Body of pancreas (tissue), 4 donors: Measurements from ENCODE around the gene APOL2. TPM values are rescaled to one million over a fixed set of nuclear protein-coding genes. Genes with fewer than 3 reads are reported as not detected.
"Not testable (repeated sequence)": the region's sequence is repeated elsewhere in the genome, so short reads cannot be mapped to it uniquely, and the experiment has no call there.

Experiments used
- ATAC-seq: fragments of 150-250 bp; one replicate; pipeline ENCODE4 v1.9.1; 2016
- DNase-seq, 4 donors: peaks; one replicate each; pipeline ENCODE4 v3.0.0-alpha.2; 2019
- H3K27ac ChIP-seq, 4 donors: fragments of 200-600 bp; sonication (generic); 1 replicate in 3 of 4; 2 replicates in 1 of 4; pipeline versions ENCODE4 v1.5.1 to v1.6.1; 2016 to 2019; ENCODE audit warnings: mild to moderate bottlenecking in 1 of 4, mixed read lengths in 1 of 4, moderate library complexity in 1 of 4
- H3K27me3 ChIP-seq, 2 donors: fragments of 200-600 bp; sonication (generic); one replicate each; pipeline ENCODE4 v1.6.0; 2016; ENCODE audit warnings: mild to moderate bottlenecking in 1 of 2
- H3K36me3 ChIP-seq, 2 donors: fragments of 200-600 bp; sonication (generic); replicated peaks in 1 of 2; 2 replicates each; pipeline ENCODE4 v1.5.1; 2016; ENCODE audit warnings: low read depth in 2 of 2; ENCODE audit not compliant: insufficient read depth in 1 of 2
- H3K4me1 ChIP-seq: fragments of 200-600 bp; sonication (generic); one replicate; pipeline ENCODE4 v1.6.0; 2016
- H3K4me3 ChIP-seq, 2 donors: fragments of 200-600 bp; sonication (generic); 1 replicate in 1 of 2; 2 replicates in 1 of 2; pipeline ENCODE4 v1.5.1; 2016 to 2019
- H3K9me3 ChIP-seq, 3 donors: fragments of 200-600 bp; sonication (generic); 1 replicate in 2 of 3; 2 replicates in 1 of 3; pipeline ENCODE4 v1.5.1; 2016
- POLR2A ChIP-seq, 3 donors: fragments of 450-650 bp; IDR thresholded peaks; one replicate each; pipeline ENCODE4 v1.6.1; 2016; ENCODE audit warnings: antibody characterized with exemption in 3 of 3, mild to moderate bottlenecking in 2 of 3
- WGBS, 2 donors: methylation state at CpG; one replicate each; pipeline ENCODE4 v1.1.5; 2017; 5-methylcytosine and 5-hydroxymethylcytosine counted together
- intact Hi-C: fragments of 100-400 bp; cut with DNase I; formaldehyde crosslinking; loops from one replicate; pipeline ENCODE4 v1.15.1; 2023
- total RNA-seq, 2 donors: library from RNA; depleted of rRNA; stranded (reverse); fragments of >200 nt; gene quantifications; one replicate each; pipeline ENCODE4 v1.1.0, GENCODE V29; 2016
- TF ChIP-seq, protein P1 (sequence below), 7 experiments: fragments of 450-650 bp in 4 of 7; fragments of 200-600 bp in 3 of 7; sonication (generic) in 3 of 7; IDR thresholded peaks; one replicate each; pipeline ENCODE4 v1.5.1; 2016 to 2019; ENCODE audit warnings: antibody characterized with exemption in 7 of 7

The APOL2 gene
- total RNA-seq, 2 donors from 2014 or later = 13.5 to 19.1 TPM

DNA sequence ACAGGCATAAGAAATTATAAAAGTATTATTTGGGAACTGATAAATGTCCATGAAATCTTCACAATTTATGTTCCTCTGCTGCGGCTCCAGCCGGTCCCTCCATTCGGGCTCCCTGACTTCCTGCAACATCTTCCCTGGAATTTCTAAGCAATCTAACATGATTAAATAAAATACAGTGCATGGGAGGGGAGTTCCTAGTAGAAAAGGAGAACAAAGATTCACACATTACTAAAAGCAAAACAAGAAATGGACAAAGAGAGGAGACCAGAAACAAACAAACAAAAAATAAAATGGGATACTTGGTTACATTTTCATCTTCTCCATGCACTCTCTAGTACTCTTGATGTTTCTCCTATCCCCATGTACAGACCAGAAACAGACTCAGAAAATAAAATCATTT, 29.1 kb downstream of the APOL2 start:
- H3K27ac ChIP-seq = no peak overlapping the region
- TF ChIP-seq POLR2A (IDR thresholded peaks at IDR 0.05) = no peak
- TF ChIP-seq, protein P1, sequence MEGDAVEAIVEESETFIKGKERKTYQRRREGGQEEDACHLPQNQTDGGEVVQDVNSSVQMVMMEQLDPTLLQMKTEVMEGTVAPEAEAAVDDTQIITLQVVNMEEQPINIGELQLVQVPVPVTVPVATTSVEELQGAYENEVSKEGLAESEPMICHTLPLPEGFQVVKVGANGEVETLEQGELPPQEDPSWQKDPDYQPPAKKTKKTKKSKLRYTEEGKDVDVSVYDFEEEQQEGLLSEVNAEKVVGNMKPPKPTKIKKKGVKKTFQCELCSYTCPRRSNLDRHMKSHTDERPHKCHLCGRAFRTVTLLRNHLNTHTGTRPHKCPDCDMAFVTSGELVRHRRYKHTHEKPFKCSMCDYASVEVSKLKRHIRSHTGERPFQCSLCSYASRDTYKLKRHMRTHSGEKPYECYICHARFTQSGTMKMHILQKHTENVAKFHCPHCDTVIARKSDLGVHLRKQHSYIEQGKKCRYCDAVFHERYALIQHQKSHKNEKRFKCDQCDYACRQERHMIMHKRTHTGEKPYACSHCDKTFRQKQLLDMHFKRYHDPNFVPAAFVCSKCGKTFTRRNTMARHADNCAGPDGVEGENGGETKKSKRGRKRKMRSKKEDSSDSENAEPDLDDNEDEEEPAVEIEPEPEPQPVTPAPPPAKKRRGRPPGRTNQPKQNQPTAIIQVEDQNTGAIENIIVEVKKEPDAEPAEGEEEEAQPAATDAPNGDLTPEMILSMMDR (IDR thresholded peaks at IDR 0.05) = no peak
- no peak for ATAC-seq
- H3K27me3 ChIP-seq = no peaks in the 10 kb centered on the region
- DNase-seq = no peak
- no peak overlapping the region for H3K4me3 ChIP-seq
- H3K36me3 ChIP-seq = no peaks in the 10 kb centered on the region
- intact Hi-C loops = no loop called here
- no peaks in the 10 kb centered on the region for H3K9me3 ChIP-seq
- H3K4me1 ChIP-seq = no peaks in the 10 kb centered on the region
- WGBS, 2 donors = 93 to 94% methylated on average over 3 of the region's 3 CpGs

DNA sequence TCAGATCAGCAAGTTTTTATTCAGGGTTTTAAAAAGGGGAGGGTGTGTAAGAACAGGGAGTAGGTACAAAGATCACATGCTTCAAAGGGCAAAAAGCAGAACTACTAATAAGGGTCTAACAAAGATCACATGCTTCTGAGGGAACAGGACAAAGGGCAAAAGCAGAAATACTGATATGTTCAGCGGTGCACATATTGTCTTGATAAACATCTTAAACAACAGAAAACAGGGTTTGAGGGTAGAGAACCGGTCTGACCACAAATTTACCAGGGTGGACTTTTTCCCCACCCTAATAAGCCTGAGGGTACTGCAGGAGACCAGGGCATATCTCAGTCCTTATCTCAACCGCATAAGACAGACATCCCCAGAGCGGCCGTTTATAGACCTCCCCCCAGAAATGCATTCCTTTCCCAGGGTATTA, 29.8 kb downstream of the APOL2 start:
- H3K27ac ChIP-seq, intact Hi-C loops, H3K36me3 ChIP-seq, DNase-seq, ATAC-seq, H3K4me3 ChIP-seq, H3K27me3 ChIP-seq, H3K9me3 ChIP-seq, H3K4me1 ChIP-seq: not testable (repeated sequence)
- 69 to 70% methylated on average over 5 of the region's 5 CpGs for WGBS, 2 donors

DNA sequence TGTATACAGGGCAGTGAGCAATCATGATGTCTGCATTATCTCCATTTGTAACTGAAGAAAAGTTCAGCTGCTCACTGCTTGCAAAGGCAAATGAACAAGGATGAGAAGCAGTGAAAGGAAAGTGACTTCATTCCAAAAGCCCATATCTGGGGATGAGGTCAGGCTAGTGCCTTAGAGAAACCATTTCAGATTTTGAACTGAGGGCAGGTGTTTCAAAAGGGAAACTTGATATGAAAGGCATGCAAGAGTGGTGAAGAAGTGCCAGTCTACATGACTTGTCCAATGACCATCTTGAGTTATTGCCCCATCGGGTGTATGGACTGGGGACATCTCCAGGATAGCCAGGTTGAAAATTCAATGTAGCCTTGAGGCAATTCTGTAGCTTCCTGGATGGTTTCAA, 30.4 kb downstream of the APOL2 start:
- no peak for TF ChIP-seq POLR2A (IDR thresholded peaks at IDR 0.05)
- TF ChIP-seq, protein P1 (IDR thresholded peaks at IDR 0.05) = no peak
- no peaks in the 10 kb centered on the region for H3K4me1 ChIP-seq
- H3K27me3 ChIP-seq = no peaks in the 10 kb centered on the region
- H3K27ac ChIP-seq = no peak overlapping the region
- H3K4me3 ChIP-seq = no peak overlapping the region
- 88 to 95% methylated on average over 1 of the region's 1 CpG for WGBS, 2 donors
- intact Hi-C loops = no loop called here
- ATAC-seq (no peak), DNase-seq (no peak)
- H3K36me3 ChIP-seq = no peaks in the 10 kb centered on the region
- H3K9me3 ChIP-seq = no peaks in the 10 kb centered on the region

DNA sequence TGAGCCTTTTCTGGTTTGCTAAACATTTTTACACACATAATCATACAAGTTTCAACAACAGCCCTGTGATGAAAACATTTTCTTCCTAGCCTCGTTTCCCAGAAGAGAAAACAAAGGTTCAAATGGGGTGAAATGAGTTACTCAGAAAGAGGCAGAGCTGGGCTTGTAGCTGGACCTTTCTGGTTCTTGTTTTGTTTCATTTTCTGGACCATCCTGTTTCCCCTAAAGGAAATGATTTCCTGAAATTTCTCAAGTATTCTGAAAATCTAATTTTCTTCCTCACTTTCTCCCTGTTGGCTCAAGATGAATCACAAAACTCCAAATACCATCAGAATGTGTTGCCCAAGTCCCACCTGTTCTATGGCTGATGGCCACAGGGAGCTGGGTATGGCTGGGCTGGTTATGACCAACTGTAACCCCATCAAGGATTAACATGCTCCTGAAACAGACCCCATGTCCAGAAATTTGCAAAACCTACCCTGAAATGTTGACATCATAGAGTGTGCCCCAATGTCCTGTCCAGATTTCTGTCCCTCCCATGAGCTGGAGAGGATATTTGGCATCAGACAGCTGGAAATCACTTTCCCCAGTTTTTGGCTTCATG, 31.1 kb downstream of the APOL2 start:
- intact Hi-C loops = no loop called here
- Histone ChIP-seq H3K27me3 (no peaks in the 10 kb centered on the region), H3K36me3 (no peaks in the 10 kb centered on the region), H3K4me1 (no peaks in the 10 kb centered on the region), H3K9me3 (no peaks in the 10 kb centered on the region), H3K27ac (no peak overlapping the region), H3K4me3 (no peak overlapping the region)
- no peak for DNase-seq
- no peak for ATAC-seq
- TF ChIP-seq POLR2A (IDR thresholded peaks at IDR 0.05) = no peak
- TF ChIP-seq, protein P1 (IDR thresholded peaks at IDR 0.05) = no peak
- WGBS, 2 donors = 29 to 35% methylated on average over 1 of the region's 1 CpG

DNA sequence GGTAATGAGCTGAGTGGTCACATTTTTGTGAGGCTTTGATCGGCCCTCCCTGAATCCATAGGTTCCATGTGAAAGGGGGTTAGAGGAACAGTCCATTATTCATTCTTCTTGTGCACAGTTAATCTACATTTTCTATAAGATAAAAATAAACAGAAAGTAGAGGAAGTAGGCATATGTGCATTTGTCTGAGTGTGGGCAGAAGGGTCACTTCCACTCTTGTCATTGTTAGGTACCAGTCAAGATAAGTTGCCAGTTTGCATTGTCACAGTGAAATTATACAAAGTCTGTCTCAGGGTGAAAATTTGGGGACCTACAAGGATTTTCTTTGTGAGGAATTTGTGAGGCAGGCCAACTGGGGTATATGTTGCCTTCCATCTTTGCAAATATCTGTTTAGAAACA, 33.1 kb downstream of the APOL2 start:
- WGBS, 2 donors = 74 to 84% methylated on average over 1 of the region's 1 CpG
- H3K27ac ChIP-seq = no peak overlapping the region
- no peak for DNase-seq
- no peaks in the 10 kb centered on the region for H3K36me3 ChIP-seq
- ATAC-seq = no peak
- H3K27me3 ChIP-seq = no peaks in the 10 kb centered on the region
- no peaks in the 10 kb centered on the region for H3K9me3 ChIP-seq
- peaks cover 19% of the 10 kb centered on the region for H3K4me1 ChIP-seq
- intact Hi-C loops = no loop called here
- TF ChIP-seq, protein P1 (IDR thresholded peaks at IDR 0.05) = no peak
- no peak for TF ChIP-seq POLR2A (IDR thresholded peaks at IDR 0.05)
- no peak overlapping the region for H3K4me3 ChIP-seq

DNA sequence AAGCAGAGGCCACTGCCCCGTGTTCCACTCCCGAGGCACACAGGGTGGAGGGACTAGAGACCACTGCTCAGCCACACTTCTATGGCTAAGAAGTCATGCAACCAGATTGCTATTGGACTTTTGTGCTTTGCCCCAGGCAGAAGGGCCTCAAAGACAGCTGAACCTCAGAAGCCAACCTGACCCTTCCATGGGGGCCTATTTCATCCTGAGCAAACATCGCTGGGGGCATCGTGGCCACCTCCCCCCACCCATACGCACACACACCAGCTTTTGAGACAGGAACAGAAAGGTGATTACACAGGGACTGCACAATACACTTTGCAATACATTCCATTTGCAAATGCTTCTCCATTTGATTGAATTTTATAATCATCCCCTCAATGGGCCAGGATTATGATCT, 33.8 kb downstream of the APOL2 start:
- WGBS, 2 donors = 60 to 72% methylated on average over 3 to 5 of the region's 5 CpGs
- H3K27ac ChIP-seq, ATAC-seq, H3K27me3 ChIP-seq, H3K9me3 ChIP-seq, H3K36me3 ChIP-seq, intact Hi-C loops, H3K4me3 ChIP-seq, DNase-seq: not testable (repeated sequence)
- peaks cover 19% of the 10 kb centered on the region for H3K4me1 ChIP-seq
